ENCODE results near the gene XCL2. TPM values are rescaled to one million over a fixed set of nuclear protein-coding genes. Genes with fewer than 3 reads are reported as not detected.
"Not testable (repeated sequence)": the region's sequence is repeated elsewhere in the genome, so short reads cannot be mapped to it uniquely, and the experiment has no call there.

XCL2 gene
- total and polyA plus RNA-seq, 4 donors = 0.23 to 0.92 (median 0.55) TPM

DNA sequence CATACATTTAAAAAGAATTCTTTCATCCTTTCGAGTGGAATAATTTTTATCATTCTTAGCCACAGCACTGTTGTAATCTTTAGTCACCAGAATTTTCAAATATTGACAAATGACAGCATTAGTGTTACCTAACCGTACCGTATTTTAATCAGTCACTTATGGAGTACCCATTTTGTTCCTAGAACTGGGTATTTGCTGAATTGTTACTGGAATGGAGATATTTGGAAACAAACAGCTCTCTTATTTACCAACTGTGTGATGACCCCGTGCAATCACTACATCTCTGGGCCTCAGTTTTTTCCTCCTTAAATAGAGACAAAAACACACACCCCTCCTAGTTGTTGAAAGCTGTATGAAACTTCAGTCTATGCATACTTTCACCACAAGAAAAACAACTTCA, 7.9 kb upstream of the XCL2 start (continued):
- TF ChIP-seq HNF4G (IDR thresholded peaks at IDR 0.05) = no peak
- peak in 1 of 2 donors; percentile 52 for TF ChIP-seq EGR1 (IDR thresholded peaks at IDR 0.05; ENCODE audit: low read depth in 2 of 2)
- TF ChIP-seq YY1 (IDR thresholded peaks at IDR 0.05) = peak; percentile 96
- TF ChIP-seq NR2F2 (IDR thresholded peaks at IDR 0.05) = no peak
- peak in 1 of 2 donors; percentile 36 for TF ChIP-seq GABPA (IDR thresholded peaks at IDR 0.05 in 1 of 2, conservative IDR thresholded peaks at IDR 0.05 in 1 of 2)
- peak; percentile 85 for TF ChIP-seq REST (IDR thresholded peaks at IDR 0.05)
- TF ChIP-seq FOXA1 (IDR thresholded peaks at IDR 0.05) = peak; percentile 96
- TF ChIP-seq FOXA2 (IDR thresholded peaks at IDR 0.05) = peak; percentile 97
- peak; percentile 31 to 44 for TF ChIP-seq RAD21 (IDR thresholded peaks at IDR 0.05)

- 77% methylated on average over 1 of the region's 1 CpG for WGBS
- TF ChIP-seq FOXA1 (IDR thresholded peaks at IDR 0.05) (no peak), MAX (IDR thresholded peaks at IDR 0.05) (no peak), HNF4A (conservative IDR thresholded peaks at IDR 0.05) (no peak), JUND (IDR thresholded peaks at IDR 0.05) (no peak), NR2F2 (IDR thresholded peaks at IDR 0.05) (no peak), ZBTB33 (IDR thresholded peaks at IDR 0.05) (no peak)
- TF ChIP-seq, protein P1, sequence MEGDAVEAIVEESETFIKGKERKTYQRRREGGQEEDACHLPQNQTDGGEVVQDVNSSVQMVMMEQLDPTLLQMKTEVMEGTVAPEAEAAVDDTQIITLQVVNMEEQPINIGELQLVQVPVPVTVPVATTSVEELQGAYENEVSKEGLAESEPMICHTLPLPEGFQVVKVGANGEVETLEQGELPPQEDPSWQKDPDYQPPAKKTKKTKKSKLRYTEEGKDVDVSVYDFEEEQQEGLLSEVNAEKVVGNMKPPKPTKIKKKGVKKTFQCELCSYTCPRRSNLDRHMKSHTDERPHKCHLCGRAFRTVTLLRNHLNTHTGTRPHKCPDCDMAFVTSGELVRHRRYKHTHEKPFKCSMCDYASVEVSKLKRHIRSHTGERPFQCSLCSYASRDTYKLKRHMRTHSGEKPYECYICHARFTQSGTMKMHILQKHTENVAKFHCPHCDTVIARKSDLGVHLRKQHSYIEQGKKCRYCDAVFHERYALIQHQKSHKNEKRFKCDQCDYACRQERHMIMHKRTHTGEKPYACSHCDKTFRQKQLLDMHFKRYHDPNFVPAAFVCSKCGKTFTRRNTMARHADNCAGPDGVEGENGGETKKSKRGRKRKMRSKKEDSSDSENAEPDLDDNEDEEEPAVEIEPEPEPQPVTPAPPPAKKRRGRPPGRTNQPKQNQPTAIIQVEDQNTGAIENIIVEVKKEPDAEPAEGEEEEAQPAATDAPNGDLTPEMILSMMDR (IDR thresholded peaks at IDR 0.05; ENCODE audit: low read depth, low read length, missing input control) = no peak
- Histone ChIP-seq H3K4me1 (ENCODE audit: control insufficient read depth in 4 of 4, insufficient read depth in 4 of 4, low read length in 3 of 4) (peaks cover 11 to 34% (median 14%) of the 10 kb centered on the region in 4 donors), H3K9me3 (ENCODE audit: control insufficient read depth in 4 of 4, low read length in 3 of 4) (no peaks in the 10 kb centered on the region), H3K27me3 (ENCODE audit: control insufficient read depth in 4 of 4, insufficient read depth in 4 of 4, low read length in 3 of 4) (no peaks in the 10 kb centered on the region), H3K9ac (ENCODE audit: low read depth in 1 of 2, low read length in 2 of 2) (no peak overlapping the region), H3K36me3 (ENCODE audit: control insufficient read depth in 4 of 4, insufficient read depth in 3 of 4, low read depth in 1 of 4, low read length in 3 of 4) (no peaks in the 10 kb centered on the region), H3K4me3 (ENCODE audit: low read depth in 1 of 3, low read length in 3 of 3) (no peak overlapping the region), H3K27ac (ENCODE audit: low read depth in 1 of 2, low read length in 2 of 2) (peak overlapping the region; percentile 14 to 22)
- no peak for DNase-seq (ENCODE audit: low spot score)
These were observed 7.2 kb upstream of the XCL2 start for GRCh38 chr1:168550971-168551370.

DNA sequence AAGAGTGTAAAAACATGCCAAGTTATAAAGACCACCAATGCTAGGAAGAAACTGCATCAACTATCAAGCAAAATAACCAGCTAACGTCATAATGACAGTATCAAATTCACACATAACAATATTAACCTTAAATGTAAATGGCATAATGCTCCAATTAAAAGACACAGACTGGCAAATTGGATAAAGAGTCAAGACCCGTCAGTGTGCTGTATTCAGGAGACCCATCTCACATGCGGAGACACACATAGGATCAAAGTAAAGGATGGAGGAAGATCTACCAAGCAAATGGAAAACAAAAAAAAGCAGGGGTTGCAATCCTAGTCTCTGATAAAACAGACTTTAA, 2.7 kb upstream of the XCL2 start:
- 82% methylated on average over 3 of the region's 3 CpGs for WGBS
- not testable (repeated sequence) for H3K4me3 ChIP-seq (ENCODE audit: low read depth in 1 of 3, low read length in 3 of 3)

More for the DNA sequence above, 2.7 kb upstream of the XCL2 start:
- H3K4me1 ChIP-seq (ENCODE audit: control insufficient read depth in 4 of 4, insufficient read depth in 4 of 4, low read length in 3 of 4); DNase-seq (ENCODE audit: low spot score); H3K27me3 ChIP-seq (ENCODE audit: control insufficient read depth in 4 of 4, insufficient read depth in 4 of 4, low read length in 3 of 4); H3K36me3 ChIP-seq (ENCODE audit: control insufficient read depth in 4 of 4, insufficient read depth in 3 of 4, low read depth in 1 of 4, low read length in 3 of 4); H3K9ac ChIP-seq (ENCODE audit: low read depth in 1 of 2, low read length in 2 of 2); H3K27ac ChIP-seq (ENCODE audit: low read depth in 1 of 2, low read length in 2 of 2); H3K9me3 ChIP-seq (ENCODE audit: control insufficient read depth in 4 of 4, low read length in 3 of 4): not testable (repeated sequence)
